ENCODE results near the gene PSRC1.

- no peak for TF ChIP-seq SP1 (IDR thresholded peaks at IDR 0.05)
- TF ChIP-seq TARDBP (IDR thresholded peaks at IDR 0.05), result no peak
- no peak for TF ChIP-seq PKNOX1 (IDR thresholded peaks at IDR 0.05)
- TF ChIP-seq ELF4 (IDR thresholded peaks at IDR 0.05), result no peak
- no peak for TF ChIP-seq L3MBTL2 (conservative IDR thresholded peaks at IDR 0.05)
- no peak for TF ChIP-seq FOXA1 (IDR thresholded peaks at IDR 0.05)
- no peak for TF ChIP-seq ZNF384 (IDR thresholded peaks at IDR 0.05)
- TF ChIP-seq BHLHE40 (IDR thresholded peaks at IDR 0.05; ENCODE audit: borderline replicate concordance), result no peak
- TF ChIP-seq ARNT (IDR thresholded peaks at IDR 0.05), result no peak
- no peak for TF ChIP-seq SUZ12 (IDR thresholded peaks at IDR 0.05)
- TF ChIP-seq FOXM1 (IDR thresholded peaks at IDR 0.05; ENCODE audit: borderline replicate concordance), result no peak
- no peak for TF ChIP-seq FOXK2 (IDR thresholded peaks at IDR 0.05)
- TF ChIP-seq LEF1 (IDR thresholded peaks at IDR 0.05; ENCODE audit: borderline replicate concordance), result no peak
These were observed 33.6 kb upstream of the PSRC1 start for GRCh38 chr1:109316506-109316905.

Data from HEK293T (cell line).